ENCODE data around the gene CES2. TPM values are rescaled to one million over a fixed set of nuclear protein-coding genes. Genes with fewer than 3 reads are reported as not detected.
"Not testable (repeated sequence)": the region's sequence is repeated elsewhere in the genome, so short reads cannot be mapped to it uniquely, and the experiment has no call there.

Gene CES2
- polyA plus RNA-seq, 3 donors = 41.5 to 50.6 (median 43.1) TPM

DNA sequence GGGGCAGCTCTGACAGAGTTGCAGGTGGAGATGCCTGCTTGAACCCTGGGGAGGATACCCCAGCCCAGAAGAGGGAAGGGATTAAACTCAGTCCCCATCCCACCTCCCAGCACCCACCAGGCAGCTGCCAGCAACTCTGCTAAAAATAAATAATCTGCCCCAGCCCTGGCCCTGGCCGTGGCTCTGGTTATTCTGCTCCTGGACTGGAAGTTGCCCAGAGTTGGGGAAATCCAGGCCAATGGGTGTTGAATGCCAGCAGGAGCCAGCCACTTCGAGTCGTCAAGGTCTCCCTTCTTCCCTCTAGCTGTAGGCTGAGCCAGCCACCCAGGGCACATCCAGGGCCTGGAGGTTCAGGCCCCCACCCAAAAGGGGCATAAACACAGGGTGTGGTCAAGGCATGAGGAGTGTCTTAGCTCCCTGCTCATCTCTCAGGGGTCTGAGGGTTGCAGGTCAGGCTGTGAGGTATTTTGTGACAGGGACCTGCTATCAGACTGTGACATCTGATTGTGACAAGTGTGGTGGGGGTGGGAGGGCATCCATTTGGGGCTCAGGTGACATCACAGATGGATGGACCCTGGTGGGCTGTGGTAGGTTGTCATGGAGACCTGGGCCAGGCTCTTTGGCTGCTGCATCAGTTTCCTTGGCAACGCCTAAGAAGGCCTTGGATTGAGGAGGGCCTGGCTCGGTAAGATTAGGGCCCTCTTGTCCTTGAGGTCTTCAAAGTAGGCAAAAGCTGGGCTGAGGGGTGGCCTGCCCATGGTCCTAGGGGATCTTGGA lies 9.0 kb upstream of the CES2 start:
- DNase-seq (ENCODE audit: extremely low read depth in 1 of 11, low read depth in 9 of 11, low spot score in 4 of 11) = no peak

DNA sequence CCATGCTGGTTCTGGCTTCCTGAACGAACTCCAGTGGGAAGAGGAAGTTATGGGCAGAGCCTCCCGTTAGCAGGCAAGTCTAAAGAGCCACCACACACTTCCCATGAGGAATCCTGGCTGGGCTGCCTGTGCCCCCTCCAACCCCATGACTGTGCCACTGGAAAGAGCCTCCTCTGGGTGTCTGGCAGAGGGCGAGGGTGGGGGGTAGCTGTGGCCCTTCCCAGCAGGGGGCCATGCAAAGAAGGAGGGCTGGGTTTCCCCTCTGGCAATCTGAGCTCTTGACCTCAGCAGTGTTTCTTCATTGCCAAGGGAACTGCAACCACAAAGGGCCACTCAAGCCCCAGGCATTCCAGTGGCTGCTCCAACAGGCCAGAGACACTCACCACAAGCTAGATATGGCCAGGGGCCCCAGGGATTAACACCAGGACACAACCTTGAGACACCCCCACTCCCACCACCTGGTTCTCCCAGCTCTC lies 8.3 kb upstream of the CES2 start:
- no peak for DNase-seq (ENCODE audit: extremely low read depth in 1 of 11, low read depth in 9 of 11, low spot score in 4 of 11)

DNA sequence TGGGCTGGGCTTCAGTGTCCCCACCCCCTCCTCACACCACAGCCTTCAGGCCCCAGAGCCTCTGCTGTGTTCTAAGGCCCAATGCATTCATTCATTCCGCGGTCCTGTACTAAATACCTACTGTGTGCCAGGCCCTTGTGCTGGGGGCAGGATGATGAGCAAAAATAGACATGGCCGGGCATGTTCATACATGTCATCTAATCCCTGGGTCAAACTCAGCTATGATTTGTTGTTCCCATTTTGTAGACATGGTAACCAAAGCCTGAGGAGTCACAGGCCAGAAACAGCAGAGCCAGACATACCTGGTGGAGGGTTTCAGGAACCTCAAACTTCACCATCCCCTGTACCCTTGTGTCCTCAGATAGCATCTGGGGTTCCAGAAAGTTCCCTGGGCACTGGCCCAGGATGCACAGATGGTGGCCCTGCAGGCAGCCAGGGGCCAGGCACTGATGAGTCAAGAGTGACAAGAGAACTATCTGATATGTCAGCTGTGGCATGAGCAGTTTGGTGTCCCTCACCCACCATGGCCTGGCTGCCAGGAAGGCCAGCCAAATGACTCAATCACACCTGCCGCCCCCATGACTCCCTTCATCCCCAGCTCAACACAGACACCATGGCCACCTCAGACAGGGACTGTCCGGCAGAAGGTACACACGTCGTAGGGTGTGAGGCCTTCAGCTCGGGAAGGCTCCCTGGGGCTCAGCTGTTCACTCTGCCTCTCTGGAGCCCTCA lies 7.2 kb upstream of the CES2 start:
- DNase-seq (ENCODE audit: extremely low read depth in 1 of 11, low read depth in 9 of 11, low spot score in 4 of 11) = no peak

- DNase-seq (ENCODE audit: extremely low read depth in 1 of 11, low read depth in 9 of 11, low spot score in 4 of 11) = no peak
Observed at GRCh38 chr16:66928702-66929388, 6.5 kb upstream of the CES2 start.

DNA sequence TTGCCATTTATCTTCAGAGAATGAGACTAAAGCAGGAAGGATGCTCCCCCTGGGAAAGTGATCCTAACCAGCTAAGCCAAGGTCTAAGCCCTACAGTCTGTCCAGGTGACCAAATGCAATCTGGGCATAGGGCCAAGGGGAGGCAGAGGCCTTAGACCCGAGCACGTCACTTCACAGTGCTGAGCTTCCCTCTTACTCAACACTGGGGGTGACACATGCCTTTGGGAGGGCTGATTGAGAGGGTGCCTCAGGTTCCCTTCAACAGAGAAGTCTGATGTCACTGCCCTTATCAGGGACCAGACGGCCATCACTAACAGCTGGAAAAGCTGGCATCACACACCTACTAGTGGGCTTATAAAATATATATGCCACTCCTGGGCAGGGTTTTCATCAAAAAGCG lies 5.1 kb upstream of the CES2 start:
- DNase-seq (ENCODE audit: extremely low read depth in 1 of 11, low read depth in 9 of 11, low spot score in 4 of 11) = no peak

DNA sequence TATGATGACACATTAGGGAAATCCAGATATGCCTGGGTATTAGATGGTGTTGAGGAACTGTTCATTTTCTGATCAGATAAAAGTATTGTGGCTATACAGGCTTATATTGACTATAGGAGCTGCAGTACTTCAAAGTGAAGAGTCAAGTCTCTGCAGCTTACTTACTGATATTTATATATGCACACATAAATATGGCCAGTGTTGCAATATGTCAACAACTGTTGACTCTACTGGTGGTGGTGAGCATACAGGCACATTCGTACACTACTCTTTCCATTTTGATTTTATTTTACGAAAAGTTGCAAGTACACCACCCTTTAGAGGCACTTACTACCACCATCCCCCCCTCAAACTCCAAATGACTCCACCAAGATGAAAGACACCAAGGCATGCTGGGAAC lies 3.7 kb upstream of the CES2 start:
- no peak for DNase-seq (ENCODE audit: extremely low read depth in 1 of 11, low read depth in 9 of 11, low spot score in 4 of 11)

DNA sequence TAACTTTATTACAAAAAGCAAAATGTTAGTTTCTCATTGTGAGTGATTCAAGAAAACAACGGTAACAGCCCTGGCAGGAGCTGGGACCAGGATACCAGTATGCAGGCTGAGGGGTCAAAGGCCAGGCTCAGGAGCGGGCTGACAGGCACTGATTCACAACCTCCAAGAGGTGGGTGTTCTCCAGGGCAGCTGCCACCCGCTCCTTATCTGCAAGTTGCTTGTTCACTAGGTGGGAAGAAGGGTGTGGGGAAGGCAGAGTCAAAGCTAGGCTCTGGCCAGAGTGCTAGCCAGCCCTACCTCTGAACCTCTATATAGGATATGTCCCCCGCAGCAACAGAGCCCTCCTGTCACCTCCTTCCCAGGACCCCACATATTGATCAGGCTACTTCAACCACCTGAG lies 3.2 kb upstream of the CES2 start:
- no peak for DNase-seq (ENCODE audit: extremely low read depth in 1 of 11, low read depth in 9 of 11, low spot score in 4 of 11)

DNA sequence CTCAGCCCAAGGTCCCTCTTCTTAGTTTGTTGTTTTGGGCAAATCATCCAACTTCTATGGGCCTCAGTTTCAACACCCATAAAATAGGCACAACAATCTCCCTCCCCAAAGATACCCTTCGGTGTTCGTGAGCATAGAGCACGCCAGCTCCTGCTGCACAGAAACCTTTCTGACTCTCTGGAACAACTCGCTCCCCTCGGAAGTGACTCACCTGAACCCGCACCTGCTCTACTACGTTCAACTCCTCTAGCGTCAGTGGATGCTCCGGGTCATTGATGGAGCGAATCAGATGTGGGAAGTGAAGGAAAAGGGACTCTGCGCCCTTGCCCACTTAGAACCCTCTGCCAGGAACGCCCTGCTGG lies 1.6 kb upstream of the CES2 start:
- DNase-seq (ENCODE audit: extremely low read depth in 1 of 11, low read depth in 9 of 11, low spot score in 4 of 11) = no peak

GRCh38 chr16:66934138-66934838 lies 1.0 kb upstream of the CES2 start, which contains the start of gene CIAO2B:
TSS of gene CIAO2B (minus strand) at chr16:66934402. CDS start at chr16:66934364, 38 bp downstream.
- peak in 10 of 11 donors; percentile 73 to 86 (median 84) for DNase-seq (ENCODE audit: extremely low read depth in 1 of 11, low read depth in 9 of 11, low spot score in 4 of 11)

DNA sequence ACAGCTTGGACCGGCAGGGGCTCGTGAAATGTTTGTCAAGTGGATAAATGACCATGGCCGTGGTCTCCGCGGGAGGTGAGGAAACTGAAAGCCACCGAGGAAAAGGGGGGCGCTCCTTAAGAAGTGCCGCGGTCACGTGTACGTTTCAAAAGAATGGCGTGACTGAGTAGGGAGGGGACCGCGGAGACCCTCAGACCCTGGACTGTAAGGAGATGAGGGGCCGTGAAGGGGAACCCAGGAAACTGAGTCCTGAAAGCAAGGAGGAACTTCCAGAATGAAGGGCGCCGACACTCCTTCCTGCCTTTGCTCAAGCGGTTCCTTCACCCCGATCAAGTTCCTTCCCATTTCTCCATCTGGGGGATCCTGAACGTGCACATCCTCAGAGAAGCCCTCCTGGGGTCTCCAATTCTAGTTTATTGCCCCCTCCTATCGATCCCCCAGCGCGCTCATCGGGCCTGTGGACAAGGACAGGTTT lies 440 bp upstream of the CES2 start:
- DNase-seq (ENCODE audit: extremely low read depth in 1 of 11, low read depth in 9 of 11, low spot score in 4 of 11) = not testable (repeated sequence)

- no peak for DNase-seq (ENCODE audit: extremely low read depth in 1 of 11, low read depth in 9 of 11, low spot score in 4 of 11)
Observed at GRCh38 chr16:66936462-66936861, 1.1 kb downstream of the CES2 start.

- DNase-seq (ENCODE audit: extremely low read depth in 1 of 11, low read depth in 9 of 11, low spot score in 4 of 11) = no peak
Observed at GRCh38 chr16:66936889-66937554, 1.7 kb downstream of the CES2 start.

DNA sequence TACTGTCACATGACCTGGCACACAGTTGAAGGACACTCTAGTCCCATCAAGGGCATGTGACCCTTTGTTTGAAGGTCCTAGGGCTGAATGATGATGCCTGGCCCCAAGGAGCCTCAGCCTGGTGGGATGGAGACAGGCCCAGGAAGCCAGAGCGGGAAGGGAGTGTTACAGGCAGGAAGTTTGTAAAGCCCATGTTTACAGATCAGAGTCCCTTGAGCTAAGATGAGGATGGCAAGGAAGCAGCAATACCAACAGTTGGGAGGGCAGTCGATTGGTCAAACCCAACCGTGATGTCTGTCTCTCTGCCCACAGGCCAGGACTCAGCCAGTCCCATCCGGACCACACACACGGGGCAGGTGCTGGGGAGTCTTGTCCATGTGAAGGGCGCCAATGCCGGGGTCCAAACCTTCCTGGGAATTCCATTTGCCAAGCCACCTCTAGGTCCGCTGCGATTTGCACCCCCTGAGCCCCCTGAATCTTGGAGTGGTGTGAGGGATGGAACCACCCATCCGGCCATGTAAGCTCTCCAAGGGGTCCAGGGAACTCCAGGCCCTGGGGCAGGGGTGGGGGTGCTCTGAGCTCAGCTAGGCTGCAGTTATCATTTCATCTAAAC lies 2.5 kb downstream of the CES2 start:
- DNase-seq (ENCODE audit: extremely low read depth in 1 of 11, low read depth in 9 of 11, low spot score in 4 of 11) = no peak

GRCh38 chr16:66939366-66939765 lies 4.0 kb downstream of the CES2 start:
- DNase-seq (ENCODE audit: extremely low read depth in 1 of 11, low read depth in 9 of 11, low spot score in 4 of 11) = no peak

GRCh38 chr16:66940236-66940635 lies 4.9 kb downstream of the CES2 start:
- DNase-seq (ENCODE audit: extremely low read depth in 1 of 11, low read depth in 9 of 11, low spot score in 4 of 11) = no peak

DNA sequence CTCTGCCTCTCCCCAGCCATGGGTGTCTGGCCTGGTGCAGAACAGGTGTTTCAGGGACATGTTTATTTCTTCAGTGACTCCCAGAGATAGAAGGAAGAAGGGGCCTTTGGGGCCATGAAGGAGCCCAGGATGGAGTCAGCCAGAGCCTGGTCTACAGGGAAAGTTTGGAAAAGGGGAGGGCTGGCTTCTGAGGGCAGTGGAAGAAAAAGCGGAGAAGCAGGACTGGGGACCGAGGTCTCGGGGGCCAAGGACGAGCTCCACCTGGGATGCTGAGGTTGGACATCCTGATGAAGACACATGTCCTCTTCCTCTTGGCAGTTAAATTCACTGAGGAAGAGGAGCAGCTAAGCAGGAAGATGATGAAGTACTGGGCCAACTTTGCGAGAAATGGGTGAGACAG lies 7.7 kb downstream of the CES2 start:
- DNase-seq (ENCODE audit: extremely low read depth in 1 of 11, low read depth in 9 of 11, low spot score in 4 of 11) = no peak

DNA sequence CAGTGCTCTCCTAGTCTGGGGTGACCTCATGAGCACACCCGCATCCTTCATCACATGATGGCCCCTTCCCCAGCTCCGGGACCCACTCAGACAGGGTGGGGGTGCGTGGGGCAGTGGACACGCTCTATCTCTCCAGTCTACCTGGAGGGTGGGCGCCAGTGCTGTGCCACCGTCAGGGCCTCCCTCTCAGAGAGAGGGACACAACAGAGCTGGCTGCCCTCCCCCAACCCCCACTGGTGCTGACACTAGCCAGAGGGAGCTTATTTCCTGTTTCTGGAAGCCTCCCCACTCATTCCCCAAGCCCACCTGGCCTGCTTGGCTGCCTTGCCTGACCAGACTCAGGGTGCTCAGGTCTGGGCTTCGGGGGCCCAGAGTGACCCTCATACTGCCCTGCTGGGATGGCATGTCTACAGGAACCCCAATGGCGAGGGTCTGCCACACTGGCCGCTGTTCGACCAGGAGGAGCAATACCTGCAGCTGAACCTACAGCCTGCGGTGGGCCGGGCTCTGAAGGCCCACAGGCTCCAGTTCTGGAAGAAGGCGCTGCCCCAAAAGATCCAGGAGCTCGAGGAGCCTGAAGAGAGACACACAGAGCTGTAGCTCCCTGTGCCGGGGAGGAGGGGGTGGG lies 8.2 kb downstream of the CES2 start:
- no peak for DNase-seq (ENCODE audit: extremely low read depth in 1 of 11, low read depth in 9 of 11, low spot score in 4 of 11)

DNA sequence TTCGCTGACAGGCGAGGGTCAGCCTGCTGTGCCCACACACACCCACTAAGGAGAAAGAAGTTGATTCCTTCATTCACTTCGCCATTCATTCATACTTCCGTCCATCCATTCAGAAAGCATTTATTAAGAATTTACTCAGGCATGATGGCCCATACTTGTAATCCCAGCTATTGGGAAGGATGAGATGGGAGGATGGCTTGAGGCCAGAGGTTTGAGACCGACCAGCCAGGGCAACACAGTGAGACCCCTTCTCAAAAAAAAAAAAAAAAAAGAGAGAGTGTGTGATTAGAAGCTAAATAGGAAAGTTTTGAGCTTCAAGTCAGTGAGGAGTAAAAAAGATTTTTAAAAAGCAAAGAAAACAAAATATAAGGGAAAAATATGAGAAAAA lies 8.7 kb downstream of the CES2 start:
- no peak for DNase-seq (ENCODE audit: extremely low read depth in 1 of 11, low read depth in 9 of 11, low spot score in 4 of 11)
